Gastrocnemius medialis (tissue), 4 donors: ENCODE measurements around the gene PTPRN2.

Experiments used
- POLR2A ChIP-seq, 2 donors: fragments of 450-650 bp; IDR thresholded peaks; one replicate each; pipeline ENCODE4 v1.6.1; 2017; ENCODE audit warnings: antibody characterized with exemption in 2 of 2, mild to moderate bottlenecking in 2 of 2, moderate library complexity in 2 of 2
- TF ChIP-seq, protein P1 (sequence below), 5 experiments: fragments of 450-650 bp in 3 of 5; fragments of 200-600 bp in 2 of 5; sonication (generic) in 2 of 5; IDR thresholded peaks in 4 of 5; conservative IDR thresholded peaks in 1 of 5; 1 replicate in 4 of 5; 2 replicates in 1 of 5; pipeline ENCODE4 v1.5.1; 2016 to 2019; ENCODE audit warnings: antibody characterized with exemption in 5 of 5, mild to moderate bottlenecking in 3 of 5, moderate library complexity in 3 of 5

- TF ChIP-seq, protein P1, sequence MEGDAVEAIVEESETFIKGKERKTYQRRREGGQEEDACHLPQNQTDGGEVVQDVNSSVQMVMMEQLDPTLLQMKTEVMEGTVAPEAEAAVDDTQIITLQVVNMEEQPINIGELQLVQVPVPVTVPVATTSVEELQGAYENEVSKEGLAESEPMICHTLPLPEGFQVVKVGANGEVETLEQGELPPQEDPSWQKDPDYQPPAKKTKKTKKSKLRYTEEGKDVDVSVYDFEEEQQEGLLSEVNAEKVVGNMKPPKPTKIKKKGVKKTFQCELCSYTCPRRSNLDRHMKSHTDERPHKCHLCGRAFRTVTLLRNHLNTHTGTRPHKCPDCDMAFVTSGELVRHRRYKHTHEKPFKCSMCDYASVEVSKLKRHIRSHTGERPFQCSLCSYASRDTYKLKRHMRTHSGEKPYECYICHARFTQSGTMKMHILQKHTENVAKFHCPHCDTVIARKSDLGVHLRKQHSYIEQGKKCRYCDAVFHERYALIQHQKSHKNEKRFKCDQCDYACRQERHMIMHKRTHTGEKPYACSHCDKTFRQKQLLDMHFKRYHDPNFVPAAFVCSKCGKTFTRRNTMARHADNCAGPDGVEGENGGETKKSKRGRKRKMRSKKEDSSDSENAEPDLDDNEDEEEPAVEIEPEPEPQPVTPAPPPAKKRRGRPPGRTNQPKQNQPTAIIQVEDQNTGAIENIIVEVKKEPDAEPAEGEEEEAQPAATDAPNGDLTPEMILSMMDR (IDR thresholded peaks at IDR 0.05 in 4 of 5, conservative IDR thresholded peaks at IDR 0.05 in 1 of 5): no peak
- no peak for TF ChIP-seq POLR2A (IDR thresholded peaks at IDR 0.05)
These were observed 118.8 kb downstream of the PTPRN2 start for GRCh38 chr7:158468700-158469296.
